Rectal smooth muscle tissue (tissue), 1 donor: ENCODE results near the gene CCDC78.

ENCODE experiments used
- H3K27ac ChIP-seq: one replicate; pipeline ENCODE4 v1.7.0; 2013; ENCODE audit warnings: low read depth, low read length, inconsistent platforms
- H3K27me3 ChIP-seq: one replicate; pipeline ENCODE4 v1.7.0; 2013; ENCODE audit warnings: low read length; ENCODE audit not compliant: control insufficient read depth, insufficient read depth
- H3K36me3 ChIP-seq: one replicate; pipeline ENCODE4 v1.7.0; 2013; ENCODE audit warnings: low read length; ENCODE audit not compliant: control insufficient read depth, insufficient read depth
- H3K4me1 ChIP-seq: one replicate; pipeline ENCODE4 v1.7.0; 2013; ENCODE audit warnings: low read length; ENCODE audit not compliant: control insufficient read depth, insufficient read depth
- H3K4me3 ChIP-seq: one replicate; pipeline ENCODE4 v1.7.0; 2013; ENCODE audit warnings: low read length
- H3K9ac ChIP-seq: one replicate; pipeline ENCODE4 v1.7.0; 2013; ENCODE audit warnings: low read length

CCDC78 gene

GRCh38 chr16:722835-723633 lies 3.2 kb downstream of the CCDC78 start:
- H3K27me3 ChIP-seq, result peaks cover 17% of the 10 kb centered on the region
- H3K4me3 ChIP-seq, result no peak overlapping the region
- H3K27ac ChIP-seq, result no peak overlapping the region
- H3K9ac ChIP-seq, result no peak overlapping the region
- H3K36me3 ChIP-seq, result no peaks in the 10 kb centered on the region
- H3K4me1 ChIP-seq, result peaks cover 8% of the 10 kb centered on the region

- peaks cover 8% of the 10 kb centered on the region for H3K4me1 ChIP-seq
Observed at GRCh38 chr16:721765-722540, 4.3 kb downstream of the CCDC78 start.

DNA sequence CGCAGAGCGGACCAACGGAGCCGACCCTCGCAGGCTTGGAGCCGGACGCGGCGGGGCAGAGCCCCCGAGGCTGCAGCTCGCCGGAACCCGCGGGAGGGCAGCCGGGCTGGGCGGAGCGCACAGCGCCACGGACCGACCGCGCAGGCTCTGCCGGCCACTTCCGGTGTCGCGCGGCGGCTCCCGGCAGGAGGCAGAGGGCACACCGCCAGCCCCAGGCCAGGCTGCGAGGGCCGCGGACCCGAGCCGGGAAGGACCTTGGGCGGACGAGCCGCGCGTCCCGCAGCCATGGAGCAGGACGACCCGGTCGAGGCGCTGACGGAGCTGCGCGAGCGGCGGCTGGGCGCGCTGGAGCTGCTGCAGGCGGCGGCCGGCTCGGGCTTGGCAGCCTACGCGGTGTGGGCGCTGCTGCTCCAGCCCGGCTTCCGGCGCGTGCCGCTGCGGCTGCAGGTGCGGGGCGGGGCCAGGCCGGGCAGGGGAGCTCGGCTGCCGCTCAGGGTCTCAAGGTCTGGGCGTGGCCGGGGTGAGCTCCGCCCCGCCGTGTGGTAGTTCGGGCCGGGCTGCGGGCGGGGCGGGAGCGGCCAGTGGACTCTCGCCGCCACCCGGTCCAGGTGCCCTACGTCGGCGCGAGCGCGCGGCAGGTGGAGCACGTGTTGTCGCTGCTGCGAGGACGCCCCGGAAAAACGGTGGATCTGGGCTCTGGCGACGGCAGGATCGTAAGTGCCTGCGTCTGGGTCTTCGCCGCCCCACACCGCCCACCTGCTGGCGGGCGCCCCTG lies 5.1 kb downstream of the CCDC78 start, which contains the start of gene ANTKMT:
Gene ANTKMT, plus strand, starts transcription at position 157 of the 775 bp plus-strand sequence. Its CDS starts 129 bp downstream, at position 286.
- peak within 1 kb of the TSS; percentile 92 for H3K4me3 ChIP-seq
- peaks cover 10% of the 10 kb centered on the region for H3K4me1 ChIP-seq
- H3K36me3 ChIP-seq, result no peaks in the 10 kb centered on the region
- peak within 1 kb of the TSS; percentile 70 for H3K9ac ChIP-seq
- peak within 1 kb of the TSS; percentile 87 for H3K27ac ChIP-seq
- peaks cover 11% of the 10 kb centered on the region for H3K27me3 ChIP-seq

More at GRCh38 chr16:721765-722540, 4.3 kb downstream of the CCDC78 start:
- Histone ChIP-seq H3K36me3 (no peaks in the 10 kb centered on the region), H3K9ac (no peak overlapping the region), H3K27me3 (peaks cover 11% of the 10 kb centered on the region), H3K4me3 (peak overlapping the region; percentile 92), H3K27ac (peak overlapping the region; percentile 87)

DNA sequence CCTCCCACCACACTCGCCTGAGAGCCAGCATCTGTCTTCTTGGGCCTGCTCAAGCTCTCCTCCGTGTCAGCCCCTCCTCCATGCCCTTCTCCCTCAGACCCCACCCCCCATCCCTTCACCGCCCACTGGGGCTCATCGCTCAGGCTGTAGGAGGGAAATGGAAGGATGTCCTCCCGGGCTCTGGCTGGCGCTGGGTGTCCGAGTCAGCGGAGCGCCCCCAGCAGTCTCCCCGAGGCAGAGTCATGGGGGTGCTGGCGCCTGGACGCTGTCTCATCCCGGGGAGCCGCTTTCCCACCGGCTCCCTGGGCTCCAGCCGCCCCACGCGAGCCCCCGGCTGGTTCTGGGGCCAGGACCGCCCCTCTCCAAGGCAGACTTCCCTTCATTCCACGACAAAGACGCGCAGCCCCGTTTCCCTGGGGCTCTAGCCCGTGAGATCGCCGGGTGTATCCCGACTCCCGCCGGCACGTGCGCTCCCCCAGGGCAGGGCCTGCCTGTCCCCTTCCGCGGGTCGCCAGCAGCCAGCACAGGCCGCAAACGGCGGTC lies 5.7 kb downstream of the CCDC78 start:
- peak overlapping the region; percentile 70 for H3K9ac ChIP-seq
- peak overlapping the region; percentile 92 for H3K4me3 ChIP-seq
- no peaks in the 10 kb centered on the region for H3K36me3 ChIP-seq
- H3K27ac ChIP-seq, result peak overlapping the region; percentile 87
- peaks cover 13% of the 10 kb centered on the region for H3K27me3 ChIP-seq
- peaks cover 15% of the 10 kb centered on the region for H3K4me1 ChIP-seq

DNA sequence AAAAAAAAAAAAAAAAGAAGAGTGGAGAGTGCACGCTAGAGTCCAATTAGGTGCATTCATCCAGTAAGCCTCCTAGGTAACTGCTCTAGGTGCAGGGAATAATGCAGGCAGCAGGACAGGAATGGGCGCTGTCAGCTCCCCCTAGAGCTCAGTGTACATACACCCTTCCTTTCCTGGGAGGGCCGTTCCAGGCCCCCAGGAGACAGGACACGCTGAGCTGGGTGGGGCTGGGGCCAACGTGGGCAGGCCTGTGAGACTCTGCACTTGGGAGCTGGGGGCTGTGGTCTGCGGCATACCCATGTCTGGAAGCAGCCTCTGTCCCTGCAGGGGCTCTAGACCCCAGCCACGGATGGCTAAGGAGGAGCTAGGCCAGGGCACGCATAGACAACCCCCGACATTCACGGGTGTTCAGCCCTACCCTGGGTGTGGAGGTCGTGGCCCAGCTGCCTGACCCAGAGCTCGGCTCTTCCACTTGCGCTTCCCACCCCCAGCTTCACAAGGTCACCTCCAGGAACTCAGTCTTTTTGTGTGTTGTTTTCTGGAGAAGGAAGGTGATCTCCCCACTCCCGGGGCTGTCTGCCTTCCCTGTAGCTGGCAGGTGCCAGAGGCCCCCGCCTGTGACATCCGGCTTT lies 6.3 kb downstream of the CCDC78 start:
- H3K9ac ChIP-seq, result peak overlapping the region; percentile 70
- H3K36me3 ChIP-seq, result no peaks in the 10 kb centered on the region
- H3K4me1 ChIP-seq, result peaks cover 15% of the 10 kb centered on the region
- peak overlapping the region; percentile 92 for H3K4me3 ChIP-seq
- H3K27ac ChIP-seq, result peak overlapping the region; percentile 87
- peaks cover 10% of the 10 kb centered on the region for H3K27me3 ChIP-seq

- H3K4me1 ChIP-seq, result peaks cover 15% of the 10 kb centered on the region
- no peak overlapping the region for H3K9ac ChIP-seq
- H3K36me3 ChIP-seq, result no peaks in the 10 kb centered on the region
- H3K4me3 ChIP-seq, result no peak overlapping the region
- H3K27ac ChIP-seq, result no peak overlapping the region
- H3K27me3 ChIP-seq, result peaks cover 10% of the 10 kb centered on the region
Observed at GRCh38 chr16:718922-719321, 7.3 kb downstream of the CCDC78 start.

- Histone ChIP-seq H3K4me3 (no peak overlapping the region), H3K27me3 (peaks cover 10% of the 10 kb centered on the region), H3K27ac (no peak overlapping the region), H3K4me1 (peaks cover 15% of the 10 kb centered on the region), H3K9ac (no peak overlapping the region), H3K36me3 (no peaks in the 10 kb centered on the region)
Observed at GRCh38 chr16:718389-718788, 7.9 kb downstream of the CCDC78 start.

DNA sequence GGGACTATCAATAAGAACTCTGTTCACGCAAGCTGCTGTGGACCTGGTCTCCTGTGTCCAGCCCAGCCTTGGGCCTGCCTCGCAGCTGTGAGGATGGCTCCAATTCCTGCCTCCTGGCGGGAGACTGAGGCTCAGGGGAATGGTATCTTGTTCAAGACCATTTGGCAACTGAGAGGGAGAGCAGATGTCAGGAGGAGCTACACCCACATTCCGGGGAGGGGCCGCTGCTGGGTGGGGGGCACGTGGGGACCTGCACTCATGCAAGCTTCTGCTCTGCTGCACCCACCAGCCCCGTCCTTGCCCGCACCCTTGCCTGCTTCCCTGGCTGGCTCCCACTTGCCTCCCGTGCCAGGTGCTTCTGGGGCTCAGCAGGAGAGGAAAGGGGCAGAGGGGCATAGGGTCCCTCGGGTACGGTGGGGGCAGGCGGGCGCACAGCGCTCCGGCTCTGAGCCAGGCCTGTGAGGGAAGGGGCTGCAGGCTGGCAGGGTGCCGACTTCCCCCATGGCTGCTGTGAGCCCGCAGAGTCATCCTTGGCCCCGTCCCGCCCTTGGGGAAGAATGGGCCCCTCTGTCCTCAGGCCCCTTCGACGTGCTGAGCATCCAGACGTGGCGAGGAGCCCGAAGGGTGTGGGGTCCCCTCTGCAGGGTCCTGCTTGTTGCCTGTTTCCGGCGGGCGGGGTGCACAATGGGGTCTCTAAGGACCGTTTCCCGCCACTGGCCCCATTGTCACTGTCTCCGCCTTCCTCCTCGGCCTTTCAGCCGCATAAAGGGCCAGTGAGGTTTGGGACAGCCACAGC lies 8.6 kb downstream of the CCDC78 start:
- Histone ChIP-seq H3K4me1 (peaks cover 15% of the 10 kb centered on the region), H3K27me3 (peaks cover 10% of the 10 kb centered on the region), H3K9ac (no peak overlapping the region), H3K4me3 (no peak overlapping the region), H3K36me3 (no peaks in the 10 kb centered on the region), H3K27ac (no peak overlapping the region)

DNA sequence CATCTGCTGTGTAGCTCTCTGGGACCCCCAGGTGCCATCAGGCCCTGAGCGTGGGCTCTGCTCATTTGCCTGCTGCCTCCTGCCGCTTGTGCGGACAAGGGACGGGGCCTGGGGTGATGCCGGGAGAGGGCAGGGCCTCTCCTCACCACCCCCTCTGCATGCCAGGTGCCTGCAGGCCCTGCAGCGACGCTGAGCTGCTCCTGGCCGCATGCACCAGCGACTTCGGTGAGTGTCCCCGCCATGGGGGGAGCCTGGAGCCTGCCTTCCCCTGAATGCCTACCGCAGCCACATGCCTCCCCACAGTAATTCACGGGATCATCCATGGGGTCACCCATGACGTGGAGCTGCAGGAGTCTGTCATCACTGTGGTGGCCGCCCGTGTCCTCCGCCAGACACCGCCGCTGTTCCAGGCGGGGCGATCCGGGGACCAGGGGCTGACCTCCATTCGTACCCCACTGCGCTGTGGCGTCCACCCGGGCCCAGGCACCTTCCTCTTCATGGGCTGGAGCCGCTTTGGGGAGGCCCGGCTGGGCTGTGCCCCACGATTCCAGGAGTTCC lies 9.4 kb downstream of the CCDC78 start:
- Histone ChIP-seq H3K27ac (no peak overlapping the region), H3K9ac (no peak overlapping the region), H3K27me3 (peaks cover 10% of the 10 kb centered on the region), H3K4me1 (peaks cover 15% of the 10 kb centered on the region), H3K4me3 (no peak overlapping the region), H3K36me3 (no peaks in the 10 kb centered on the region)

DNA sequence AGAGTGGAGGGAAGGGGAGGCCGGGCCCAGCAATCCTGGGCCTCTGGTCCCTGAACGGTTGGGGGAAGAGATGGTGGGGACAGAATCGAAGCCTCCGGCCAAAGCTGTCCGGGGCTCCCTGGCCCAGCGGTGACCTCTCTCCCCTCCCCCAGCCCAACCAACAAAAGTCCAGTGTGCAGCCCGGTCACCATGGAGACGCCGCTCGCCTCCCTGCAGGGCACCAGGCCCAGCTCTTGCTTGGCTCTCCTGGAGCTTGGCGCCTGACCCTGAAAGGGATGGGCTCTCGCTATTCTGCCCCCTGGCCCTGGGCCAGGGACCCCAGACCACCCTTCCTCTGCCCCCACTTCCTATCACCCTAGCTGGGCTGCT lies 10.1 kb downstream of the CCDC78 start:
- peaks cover 14% of the 10 kb centered on the region for H3K27me3 ChIP-seq
- no peaks in the 10 kb centered on the region for H3K36me3 ChIP-seq
- H3K4me3 ChIP-seq, result peak overlapping the region; percentile 67
- no peak overlapping the region for H3K9ac ChIP-seq
- H3K4me1 ChIP-seq, result peaks cover 15% of the 10 kb centered on the region
- H3K27ac ChIP-seq, result no peak overlapping the region
